Lung (tissue), 12 donors: ENCODE data around the gene FBLIM1. TPM values are rescaled to one million over a fixed set of nuclear protein-coding genes. Genes with fewer than 3 reads are reported as not detected.

ENCODE experiments used
- ATAC-seq: fragments of 200-7000 bp; cut with Tn5 transposase; one replicate; pipeline ENCODE4 v1.9.1; 2020; ENCODE audit warnings: moderate number of reproducible peaks; ENCODE audit not compliant: insufficient read depth, low FRiP score
- DNase-seq, 3 donors: peaks; one replicate each; pipeline ENCODE4 v3.0.0-alpha.2; 2013 to 2017
- H3K27ac ChIP-seq, 2 donors: one replicate each; pipeline ENCODE4 v1.5.1; 2013; ENCODE audit warnings: mild to moderate bottlenecking in 2 of 2, moderate library complexity in 2 of 2, control low read depth in 1 of 2, inconsistent platforms in 1 of 2, low read depth in 1 of 2, low read length in 1 of 2
- H3K27me3 ChIP-seq, 3 donors: one replicate each; pipeline ENCODE4 v1.5.1; 2013; ENCODE audit warnings: low read length in 2 of 3; ENCODE audit not compliant: control insufficient read depth in 3 of 3, insufficient read depth in 3 of 3
- H3K36me3 ChIP-seq, 4 donors: one replicate each; pipeline ENCODE4 v1.5.1; 2013; ENCODE audit warnings: low read length in 4 of 4, mild to moderate bottlenecking in 1 of 4, moderate library complexity in 1 of 4; ENCODE audit not compliant: control insufficient read depth in 4 of 4, insufficient read depth in 4 of 4
- H3K4me1 ChIP-seq, 5 donors: one replicate each; pipeline ENCODE4 v1.5.1; 2013; ENCODE audit warnings: low read length in 5 of 5, mild to moderate bottlenecking in 2 of 5, moderate library complexity in 1 of 5; ENCODE audit not compliant: control insufficient read depth in 5 of 5, insufficient read depth in 5 of 5
- H3K4me3 ChIP-seq: one replicate; pipeline ENCODE4 v1.5.1; 2013; ENCODE audit warnings: mild to moderate bottlenecking, control low read depth, moderate library complexity
- H3K9ac ChIP-seq, 2 donors: one replicate each; pipeline ENCODE4 v1.5.1; 2013; ENCODE audit warnings: low read length in 2 of 2, control low read depth in 1 of 2; ENCODE audit not compliant: insufficient read depth in 1 of 2
- H3K9me3 ChIP-seq, 4 donors: one replicate each; pipeline ENCODE4 v1.5.1; 2013; ENCODE audit warnings: low read length in 3 of 4, mild to moderate bottlenecking in 1 of 4, moderate library complexity in 1 of 4; ENCODE audit not compliant: control insufficient read depth in 4 of 4, insufficient read depth in 3 of 4
- CTCF ChIP-seq: IDR thresholded peaks from 2 replicates; pipeline ENCODE4 v1.5.1; 2012; ENCODE audit warnings: mild to moderate bottlenecking; ENCODE audit errors: control extremely low read depth, extremely low read depth
- WGBS, 2 donors: extraction: QIAGEN DNeasy Blood & Tissue Kit; methylation state at CpG; one replicate each; pipeline ENCODE4 v1.1.7; 2013; 5-methylcytosine and 5-hydroxymethylcytosine counted together
- polyA plus RNA-seq, 2 donors: library from polyadenylated mRNA; stranded (reverse); fragments of 200-250 nt; gene quantifications; one replicate each; pipeline ENCODE4 v1.2.1, GENCODE V29; 2013
- total RNA-seq, 2 donors: library from RNA; depleted of rRNA in 1 of 2; stranded (reverse); fragments of >200 nt in 1 of 2; gene quantifications; one replicate each; pipeline ENCODE4 v1.2.1, GENCODE V29; 2014 to 2021
- donor health status: control.
- donor health status: control.
- donor health status: Bipolar disorder and iron deficiency.
- donor health status: healthy.
- donor health status: DM: yes; HTN: yes; CAD: no.

Gene FBLIM1
- total and polyA plus RNA-seq, 4 donors = 15.8 to 55.0 (median 31.8) TPM

- no peaks in the 10 kb centered on the region for H3K9me3 ChIP-seq
- H3K4me3 ChIP-seq = no peak overlapping the region
- peak overlapping the region; percentile 46 to 59 for H3K27ac ChIP-seq
- H3K36me3 ChIP-seq = peaks cover 0 to 16% (median 3%) of the 10 kb centered on the region in 4 donors
- WGBS, 2 donors = 50 to 55% methylated on average over 8 of the region's 8 CpGs
- H3K9ac ChIP-seq = peak overlapping the region in 1 of 2 donors; percentile 51
- peaks cover 0 to 43% (median 12%) of the 10 kb centered on the region in 5 donors for H3K4me1 ChIP-seq
- DNase-seq (peak in 1 of 3 donors; percentile 52), ATAC-seq (no peak)
- H3K27me3 ChIP-seq = no peaks in the 10 kb centered on the region
- TF ChIP-seq CTCF = no peak
These were observed 3.0 kb downstream of the FBLIM1 start for GRCh38 chr1:15761366-15762128.

DNA sequence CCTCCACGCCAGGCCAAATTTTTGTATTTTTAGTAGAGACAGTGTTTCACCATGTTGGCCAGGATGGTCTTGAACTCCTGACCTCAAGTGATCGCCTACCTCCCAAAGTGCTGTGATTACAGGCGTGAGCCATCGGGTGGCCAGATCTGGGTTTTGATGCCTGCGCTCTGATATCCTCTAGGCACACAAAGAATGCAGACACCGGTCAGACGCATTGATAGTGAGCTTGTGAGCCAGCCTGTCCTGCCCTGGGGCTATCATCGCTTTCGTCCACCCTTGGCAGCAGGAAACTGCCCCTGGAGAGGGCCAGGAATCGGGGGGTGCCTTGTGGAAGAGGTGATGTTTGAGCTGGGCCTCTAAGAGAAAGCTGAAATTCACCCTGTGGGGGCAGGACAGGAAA is 4.0 kb downstream of the FBLIM1 start:
- H3K36me3 ChIP-seq = peaks cover 0 to 20% (median 3%) of the 10 kb centered on the region in 4 donors
- peaks cover 0 to 37% (median 12%) of the 10 kb centered on the region in 5 donors for H3K4me1 ChIP-seq
- DNase-seq (no peak), ATAC-seq (no peak)
- H3K27ac ChIP-seq = no peak overlapping the region
- H3K9ac ChIP-seq = no peak overlapping the region
- 75 to 81% methylated on average over 10 of the region's 10 CpGs for WGBS, 2 donors
- no peaks in the 10 kb centered on the region for H3K27me3 ChIP-seq
- H3K9me3 ChIP-seq = no peaks in the 10 kb centered on the region
- TF ChIP-seq CTCF = no peak
- no peak overlapping the region for H3K4me3 ChIP-seq

- H3K27me3 ChIP-seq = no peaks in the 10 kb centered on the region
- H3K9ac ChIP-seq = no peak overlapping the region
These were observed 5.7 kb downstream of the FBLIM1 start for GRCh38 chr1:15764269-15764764.

More at GRCh38 chr1:15764269-15764764, 5.7 kb downstream of the FBLIM1 start:
- DNase-seq (no peak), ATAC-seq (no peak)
- TF ChIP-seq CTCF = no peak
- peaks cover 0 to 30% (median 9%) of the 10 kb centered on the region in 5 donors for H3K4me1 ChIP-seq
- H3K27ac ChIP-seq = no peak overlapping the region
- H3K4me3 ChIP-seq = no peak overlapping the region
- WGBS, 2 donors = 73 to 77% methylated on average over 10 of the region's 10 CpGs
- H3K36me3 ChIP-seq = peaks cover 0 to 31% (median 9%) of the 10 kb centered on the region in 4 donors
- no peaks in the 10 kb centered on the region for H3K9me3 ChIP-seq
